Endothelial cell (in vitro differentiated cells): ENCODE results near the gene LMO2. TPM values are rescaled to one million over a fixed set of nuclear protein-coding genes. Genes with fewer than 3 reads are reported as not detected.
"Not testable (repeated sequence)": the region's sequence is repeated elsewhere in the genome, so short reads cannot be mapped to it uniquely, and the experiment has no call there.

Experiments used
- DNase-seq: peaks from one replicate; pipeline ENCODE4 v3.0.0; 2021; ENCODE audit warnings: low spot score
- H3K27ac Mint-ChIP-seq: one replicate; pipeline ENCODE4 v1.8.0; 2021; ENCODE audit warnings: mixed read lengths, inconsistent platforms; ENCODE audit not compliant: unreplicated experiment
- H3K27me3 Mint-ChIP-seq: one replicate; pipeline ENCODE4 v1.8.0; 2021; ENCODE audit warnings: mild to moderate bottlenecking, moderate library complexity, mixed read lengths, inconsistent platforms; ENCODE audit not compliant: unreplicated experiment
- H3K36me3 Mint-ChIP-seq: one replicate; pipeline ENCODE4 v1.8.0; 2021; ENCODE audit warnings: mild to moderate bottlenecking, low read depth, mixed read lengths, inconsistent platforms; ENCODE audit not compliant: unreplicated experiment
- H3K4me1 Mint-ChIP-seq: one replicate; pipeline ENCODE4 v1.8.0; 2021; ENCODE audit warnings: mild to moderate bottlenecking, mixed read lengths, inconsistent platforms; ENCODE audit not compliant: unreplicated experiment
- H3K4me3 Mint-ChIP-seq: one replicate; pipeline ENCODE4 v1.8.0; 2021; ENCODE audit warnings: mild to moderate bottlenecking, mixed read lengths, inconsistent platforms; ENCODE audit not compliant: unreplicated experiment
- H3K9me3 Mint-ChIP-seq: one replicate; pipeline ENCODE4 v1.8.0; 2021; ENCODE audit warnings: mixed read lengths, inconsistent platforms; ENCODE audit not compliant: unreplicated experiment
- total RNA-seq: library from RNA; stranded (reverse); fragmentation: NEBNext Ultra II Directional; extraction: Animal tissue kit (Norgen Biotek cat#: 25700); gene quantifications from one replicate; pipeline ENCODE4 v1.2.1, GENCODE V29; 2021; ENCODE audit not compliant: unreplicated experiment
- TF ChIP-seq, protein P1 (sequence below): fragments of 200-600 bp; sonication (generic); IDR thresholded peaks from one replicate; pipeline ENCODE4 v1.5.0; 2021; ENCODE audit warnings: antibody characterized with exemption; ENCODE audit not compliant: unreplicated experiment

Gene LMO2
- total RNA-seq, 1 donor from 2014 or later, result 223 TPM

DNA sequence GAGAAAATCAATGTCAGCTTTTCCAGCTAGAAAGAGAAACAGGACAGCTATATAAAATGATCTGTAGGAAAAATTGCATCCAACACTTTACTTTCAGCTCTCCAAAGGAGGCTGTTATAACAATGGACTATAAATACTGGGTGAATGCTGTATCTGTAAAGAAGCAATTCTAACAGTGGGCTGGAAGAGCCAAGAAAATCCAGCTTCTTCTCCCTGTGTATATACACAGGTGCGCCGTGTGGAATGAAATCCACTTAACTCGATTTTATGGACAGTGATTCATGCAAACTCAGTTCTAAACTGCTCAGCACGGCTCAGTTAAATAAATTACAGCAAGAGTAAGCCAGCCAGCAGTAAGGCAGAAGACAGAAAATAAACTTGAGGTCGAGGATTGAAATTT lies 32.5 kb upstream of the LMO2 start:
- no peaks in the 10 kb centered on the region for H3K9me3 Mint-ChIP-seq
- H3K36me3 Mint-ChIP-seq, result no peaks in the 10 kb centered on the region
- H3K27ac Mint-ChIP-seq, result no peak overlapping the region
- DNase-seq, result no peak
- no peak overlapping the region for H3K4me3 Mint-ChIP-seq
- peaks cover 3% of the 10 kb centered on the region for H3K27me3 Mint-ChIP-seq
- TF ChIP-seq, protein P1, sequence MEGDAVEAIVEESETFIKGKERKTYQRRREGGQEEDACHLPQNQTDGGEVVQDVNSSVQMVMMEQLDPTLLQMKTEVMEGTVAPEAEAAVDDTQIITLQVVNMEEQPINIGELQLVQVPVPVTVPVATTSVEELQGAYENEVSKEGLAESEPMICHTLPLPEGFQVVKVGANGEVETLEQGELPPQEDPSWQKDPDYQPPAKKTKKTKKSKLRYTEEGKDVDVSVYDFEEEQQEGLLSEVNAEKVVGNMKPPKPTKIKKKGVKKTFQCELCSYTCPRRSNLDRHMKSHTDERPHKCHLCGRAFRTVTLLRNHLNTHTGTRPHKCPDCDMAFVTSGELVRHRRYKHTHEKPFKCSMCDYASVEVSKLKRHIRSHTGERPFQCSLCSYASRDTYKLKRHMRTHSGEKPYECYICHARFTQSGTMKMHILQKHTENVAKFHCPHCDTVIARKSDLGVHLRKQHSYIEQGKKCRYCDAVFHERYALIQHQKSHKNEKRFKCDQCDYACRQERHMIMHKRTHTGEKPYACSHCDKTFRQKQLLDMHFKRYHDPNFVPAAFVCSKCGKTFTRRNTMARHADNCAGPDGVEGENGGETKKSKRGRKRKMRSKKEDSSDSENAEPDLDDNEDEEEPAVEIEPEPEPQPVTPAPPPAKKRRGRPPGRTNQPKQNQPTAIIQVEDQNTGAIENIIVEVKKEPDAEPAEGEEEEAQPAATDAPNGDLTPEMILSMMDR, result no peak
- H3K4me1 Mint-ChIP-seq, result peaks cover under 1% of the 10 kb centered on the region

- DNase-seq, result no peak
- Mint-ChIP-seq H3K36me3 (no peaks in the 10 kb centered on the region), H3K4me1 (no peaks in the 10 kb centered on the region), H3K27me3 (peaks cover 3% of the 10 kb centered on the region), H3K9me3 (no peaks in the 10 kb centered on the region), H3K27ac (no peak overlapping the region), H3K4me3 (no peak overlapping the region)
- TF ChIP-seq, protein P1, result no peak
These were observed 31.8 kb upstream of the LMO2 start for GRCh38 chr11:33923626-33924025.

- Mint-ChIP-seq H3K36me3 (no peaks in the 10 kb centered on the region), H3K9me3 (no peaks in the 10 kb centered on the region), H3K4me3 (no peak overlapping the region), H3K27ac (no peak overlapping the region), H3K4me1 (peaks cover 9% of the 10 kb centered on the region), H3K27me3 (peaks cover 3% of the 10 kb centered on the region)
- TF ChIP-seq, protein P1, result no peak
- DNase-seq, result no peak
These were observed 29.1 kb upstream of the LMO2 start for GRCh38 chr11:33920838-33921613.

DNA sequence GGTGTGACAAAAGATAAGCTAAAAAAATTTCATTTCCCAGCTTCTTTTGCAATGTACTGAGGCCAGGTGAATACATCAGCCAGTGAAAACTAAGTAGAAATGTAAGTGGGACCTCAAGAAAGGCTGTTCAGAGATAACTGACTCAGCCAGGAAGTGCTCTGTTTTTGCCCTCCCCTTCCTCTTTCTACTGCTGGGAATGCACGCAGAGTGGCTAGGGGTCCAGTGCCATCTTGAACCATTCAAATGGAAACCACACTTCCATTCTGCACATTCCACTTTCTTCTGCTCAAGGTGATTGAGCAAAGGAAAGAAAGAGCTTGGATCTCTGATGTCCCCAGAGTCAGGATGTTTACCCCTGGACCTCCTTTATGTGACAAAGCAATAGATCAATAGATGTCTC lies 27.8 kb upstream of the LMO2 start:
- Mint-ChIP-seq H3K4me1 (peaks cover 15% of the 10 kb centered on the region), H3K36me3 (no peaks in the 10 kb centered on the region), H3K27ac (no peak overlapping the region), H3K27me3 (peaks cover 3% of the 10 kb centered on the region), H3K9me3 (no peaks in the 10 kb centered on the region), H3K4me3 (no peak overlapping the region)
- TF ChIP-seq, protein P1, result no peak
- no peak for DNase-seq

- not testable (repeated sequence) for H3K4me3 Mint-ChIP-seq
These were observed 25.5 kb upstream of the LMO2 start for GRCh38 chr11:33917402-33917801.

More at GRCh38 chr11:33917402-33917801, 25.5 kb upstream of the LMO2 start:
- H3K27ac Mint-ChIP-seq, H3K36me3 Mint-ChIP-seq, H3K9me3 Mint-ChIP-seq, DNase-seq: not testable (repeated sequence)
- H3K27me3 Mint-ChIP-seq, result peaks cover 10% of the 10 kb centered on the region
- H3K4me1 Mint-ChIP-seq, result peaks cover 16% of the 10 kb centered on the region
